Measurements from ENCODE around the gene SETD7. TPM values are rescaled to one million over a fixed set of nuclear protein-coding genes. Genes with fewer than 3 reads are reported as not detected.
A peak's percentile ranks its signal among the peaks of the same experiment; 100 is the strongest.

The SETD7 gene
- total RNA-seq, 4 donors from 2014 or later: 38.9 to 80.6 (median 59.3) TPM

DNA sequence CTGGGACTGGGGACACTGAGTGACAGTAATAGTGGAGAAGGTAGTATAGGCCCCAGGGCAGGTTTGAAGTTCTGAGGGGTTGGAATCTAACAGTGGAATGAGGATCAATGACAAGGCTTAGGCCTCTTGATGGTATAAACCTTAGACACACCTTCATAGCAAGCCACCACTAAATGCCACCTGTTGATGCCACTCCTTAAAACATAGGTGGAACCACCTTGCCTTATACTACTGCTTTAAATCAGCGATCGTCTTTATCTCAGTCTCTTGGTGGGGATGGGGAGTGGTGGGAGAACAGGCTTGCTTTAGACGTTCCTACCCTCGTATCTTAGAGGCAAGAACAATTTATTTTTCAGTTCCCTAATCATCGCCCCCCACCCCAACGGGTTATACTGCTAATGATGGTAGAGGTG, 100.9 kb downstream of the SETD7 start:
- Histone ChIP-seq H3K4me3 (peak overlapping the region; percentile 94 to 97), H3K36me3 (no peaks in the 10 kb centered on the region), H3K4me1 (no peaks in the 10 kb centered on the region), H3K27ac (peak overlapping the region; percentile 98 to 99), H3K27me3 (no peaks in the 10 kb centered on the region), H3K9me3 (no peaks in the 10 kb centered on the region)
- DNase-seq: no peak
- TF ChIP-seq POLR2A (IDR thresholded peaks at IDR 0.05): no peak
- TF ChIP-seq, protein P1, sequence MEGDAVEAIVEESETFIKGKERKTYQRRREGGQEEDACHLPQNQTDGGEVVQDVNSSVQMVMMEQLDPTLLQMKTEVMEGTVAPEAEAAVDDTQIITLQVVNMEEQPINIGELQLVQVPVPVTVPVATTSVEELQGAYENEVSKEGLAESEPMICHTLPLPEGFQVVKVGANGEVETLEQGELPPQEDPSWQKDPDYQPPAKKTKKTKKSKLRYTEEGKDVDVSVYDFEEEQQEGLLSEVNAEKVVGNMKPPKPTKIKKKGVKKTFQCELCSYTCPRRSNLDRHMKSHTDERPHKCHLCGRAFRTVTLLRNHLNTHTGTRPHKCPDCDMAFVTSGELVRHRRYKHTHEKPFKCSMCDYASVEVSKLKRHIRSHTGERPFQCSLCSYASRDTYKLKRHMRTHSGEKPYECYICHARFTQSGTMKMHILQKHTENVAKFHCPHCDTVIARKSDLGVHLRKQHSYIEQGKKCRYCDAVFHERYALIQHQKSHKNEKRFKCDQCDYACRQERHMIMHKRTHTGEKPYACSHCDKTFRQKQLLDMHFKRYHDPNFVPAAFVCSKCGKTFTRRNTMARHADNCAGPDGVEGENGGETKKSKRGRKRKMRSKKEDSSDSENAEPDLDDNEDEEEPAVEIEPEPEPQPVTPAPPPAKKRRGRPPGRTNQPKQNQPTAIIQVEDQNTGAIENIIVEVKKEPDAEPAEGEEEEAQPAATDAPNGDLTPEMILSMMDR (IDR thresholded peaks at IDR 0.05): no peak
- intact Hi-C loops (cut with DNase I; ENCODE audit: low total_unique reads): loop anchor here (10.0 kb wide), 1 partner anchor 100 kb away; the partner anchor contains the start of gene SETD7

DNA sequence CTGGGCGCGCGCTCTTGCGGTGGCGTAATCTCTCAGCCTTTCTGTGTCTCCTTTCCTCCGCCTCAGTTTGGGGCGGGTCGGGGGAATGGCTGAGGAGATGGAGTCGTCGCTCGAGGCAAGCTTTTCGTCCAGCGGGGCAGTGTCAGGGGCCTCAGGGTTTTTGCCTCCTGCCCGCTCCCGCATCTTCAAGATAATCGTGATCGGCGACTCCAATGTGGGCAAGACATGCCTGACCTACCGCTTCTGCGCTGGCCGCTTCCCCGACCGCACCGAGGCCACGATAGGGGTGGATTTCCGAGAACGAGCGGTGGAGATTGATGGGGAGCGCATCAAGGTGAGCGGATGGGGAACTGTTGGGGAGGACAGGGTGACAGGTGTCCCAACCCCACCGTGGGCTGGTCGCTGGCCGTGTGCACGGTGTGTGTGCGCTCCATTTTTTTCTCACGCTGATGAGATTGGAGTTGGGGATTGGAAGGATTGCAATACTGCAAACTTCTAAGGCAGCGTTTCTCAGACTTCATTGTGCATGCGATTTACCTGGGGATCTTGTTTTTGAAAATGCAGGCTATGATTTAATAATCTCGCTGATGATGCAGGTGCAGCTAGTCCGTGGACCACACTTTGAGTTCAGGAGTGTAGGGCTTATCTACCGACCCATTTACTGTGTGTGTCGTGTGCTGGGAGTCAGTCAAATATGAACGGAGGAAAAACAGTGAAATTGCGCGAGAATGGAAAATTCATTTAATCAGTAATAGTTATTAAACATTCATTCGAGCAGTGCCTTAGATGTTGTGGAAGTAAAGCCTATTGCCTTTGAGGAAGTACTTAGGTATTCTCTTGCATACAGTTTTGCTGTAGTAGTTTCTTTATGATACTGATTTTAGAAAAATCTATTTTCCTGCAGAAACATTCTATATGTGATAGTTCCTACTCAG, 101.6 kb downstream of the SETD7 start, which contains the start of gene RAB33B:
TSS of gene RAB33B (plus strand) at position 11 of the 935 bp plus-strand sequence. CDS start at position 86, 75 bp downstream.
- Histone ChIP-seq H3K36me3 (no peaks in the 10 kb centered on the region), H3K9me3 (no peaks in the 10 kb centered on the region), H3K4me3 (peak within 1 kb of the TSS; percentile 94 to 97), H3K27me3 (no peaks in the 10 kb centered on the region), H3K27ac (peak within 1 kb of the TSS; percentile 98 to 99), H3K4me1 (no peaks in the 10 kb centered on the region)
- intact Hi-C loops (cut with DNase I; ENCODE audit: low total_unique reads): loop anchor here (10.0 kb wide), 1 partner anchor 100 kb away; the partner anchor contains the start of gene SETD7
- TF ChIP-seq POLR2A (IDR thresholded peaks at IDR 0.05): peak; percentile 79 to 94
- TF ChIP-seq, protein P1 (IDR thresholded peaks at IDR 0.05): no peak
- no peak for DNase-seq

DNA sequence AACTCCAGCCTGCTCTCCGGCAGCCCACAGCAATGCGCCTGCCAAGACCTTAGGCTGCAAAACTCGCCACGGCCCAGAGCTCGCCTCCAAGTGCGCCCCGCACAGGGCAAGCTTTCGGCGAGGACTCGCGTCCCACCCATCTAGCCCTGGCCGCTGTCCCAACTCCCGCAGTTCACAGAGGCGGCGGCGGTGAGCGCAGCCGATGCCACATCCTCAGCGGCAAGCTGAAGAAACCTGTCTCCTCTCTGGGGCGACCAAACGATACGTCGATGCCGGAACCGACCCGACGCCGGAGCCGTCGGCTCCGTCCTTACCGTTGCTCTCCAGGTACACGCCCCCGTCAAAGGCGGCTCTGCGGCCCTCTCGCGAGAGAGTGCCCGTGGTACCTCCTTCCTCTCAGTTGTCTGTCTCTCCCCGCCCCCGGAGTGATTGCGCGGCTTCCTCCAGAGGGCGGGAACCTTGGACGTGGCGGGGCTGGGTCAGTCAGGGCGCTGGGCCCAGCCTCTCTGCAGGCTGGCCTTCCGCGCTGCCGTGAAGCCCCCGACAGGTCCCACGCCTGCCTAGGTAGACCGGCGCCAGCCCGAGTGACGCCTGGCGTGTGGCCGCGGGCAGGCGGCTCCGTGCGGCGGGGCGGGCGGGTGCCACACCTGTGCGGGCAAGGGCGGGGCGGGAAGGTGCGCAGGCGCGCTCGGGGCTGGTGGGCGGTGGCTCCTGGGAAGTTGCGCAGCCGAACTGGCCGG, 102.5 kb downstream of the SETD7 start:
- peak; percentile 85 to 88 for TF ChIP-seq POLR2A (IDR thresholded peaks at IDR 0.05)
- TF ChIP-seq, protein P1 (IDR thresholded peaks at IDR 0.05): peak in 1 of 4 experiments; percentile 7
- intact Hi-C loops (cut with DNase I; ENCODE audit: low total_unique reads): loop anchor here (10.0 kb wide), 1 partner anchor 101 kb away; the partner anchor contains the start of gene SETD7

DNA sequence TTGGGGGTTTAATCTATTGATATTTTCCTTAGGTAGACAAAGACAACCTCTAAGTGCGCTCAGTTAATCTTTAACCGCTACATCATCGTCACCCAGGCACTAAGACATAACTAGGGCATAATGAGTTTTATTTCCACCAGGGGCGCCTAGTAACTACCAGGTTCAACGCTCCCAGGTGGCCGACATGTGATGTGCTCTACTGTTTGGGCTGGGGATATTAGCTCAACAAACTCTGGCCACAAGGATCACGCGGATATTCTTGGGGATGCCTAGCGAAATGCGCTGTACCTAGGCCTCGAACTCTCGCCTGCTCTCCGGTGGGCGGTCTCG, 103.0 kb downstream of the SETD7 start:
- no peaks in the 10 kb centered on the region for H3K27me3 ChIP-seq
- intact Hi-C loops (cut with DNase I; ENCODE audit: low total_unique reads): loop anchor here (10.0 kb wide), 1 partner anchor 102 kb away; the partner anchor contains the start of gene SETD7
- H3K9me3 ChIP-seq: no peaks in the 10 kb centered on the region
- TF ChIP-seq, protein P1 (IDR thresholded peaks at IDR 0.05): peak in 2 of 4 experiments; percentile 21 to 38
- TF ChIP-seq POLR2A (IDR thresholded peaks at IDR 0.05): no peak
- no peaks in the 10 kb centered on the region for H3K4me1 ChIP-seq
- no peak for DNase-seq
- H3K36me3 ChIP-seq: no peaks in the 10 kb centered on the region
- peak overlapping the region; percentile 94 to 97 for H3K4me3 ChIP-seq
- H3K27ac ChIP-seq: peak overlapping the region; percentile 98 to 99

More for the DNA sequence above, 102.5 kb downstream of the SETD7 start:
- peak; percentile 97 to 99 for DNase-seq
- no peaks in the 10 kb centered on the region for H3K4me1 ChIP-seq
- peak overlapping the region; percentile 98 to 99 for H3K27ac ChIP-seq
- no peaks in the 10 kb centered on the region for H3K27me3 ChIP-seq
- H3K9me3 ChIP-seq: no peaks in the 10 kb centered on the region
- H3K4me3 ChIP-seq: peak overlapping the region; percentile 94 to 97
- H3K36me3 ChIP-seq: no peaks in the 10 kb centered on the region
